ENCODE data around the gene PRKRA. TPM values are rescaled to one million over a fixed set of nuclear protein-coding genes. Genes with fewer than 3 reads are reported as not detected.

The PRKRA gene
- total RNA-seq, 6 experiments from 2014 or later, result 11.2 to 20.5 (median 14.4) TPM

- peaks cover 0 to 6% (median 0%) of the 10 kb centered on the region in 4 donors for H3K4me1 ChIP-seq
- no peak overlapping the region for H3K27ac ChIP-seq
- intact Hi-C loops (cut with DNase I), result no loop called here
- no peaks in the 10 kb centered on the region for H3K36me3 ChIP-seq
- ATAC-seq (no peak), DNase-seq (no peak)
- H3K27me3 ChIP-seq, result no peaks in the 10 kb centered on the region
- TF ChIP-seq POLR2A (IDR thresholded peaks at IDR 0.05) (no peak), CTCF (IDR thresholded peaks at IDR 0.05) (no peak)
- WGBS (ENCODE audit: insufficient coverage, low coverage, low lambda C conversion rate, missing lambda C conversion rate), result 91% methylated on average over 5 of the region's 5 CpGs
- no peak overlapping the region for H3K4me3 ChIP-seq
- no peaks in the 10 kb centered on the region for H3K9me3 ChIP-seq
These were observed 5.0 kb upstream of the PRKRA start for GRCh38 chr2:178455947-178456346.

GRCh38 chr2:178452870-178453269 lies 1.9 kb upstream of the PRKRA start:
- Histone ChIP-seq H3K4me3 (no peak overlapping the region), H3K4me1 (peaks cover 0 to 15% (median 6%) of the 10 kb centered on the region in 4 donors), H3K9me3 (no peaks in the 10 kb centered on the region), H3K27me3 (no peaks in the 10 kb centered on the region), H3K36me3 (peaks cover 0 to 6% (median 1%) of the 10 kb centered on the region in 4 donors), H3K27ac (no peak overlapping the region)
- intact Hi-C loops (cut with DNase I), result no loop called here
- TF ChIP-seq POLR2A (IDR thresholded peaks at IDR 0.05) (no peak), CTCF (IDR thresholded peaks at IDR 0.05) (no peak)
- DNase-seq, result no peak
- 82% methylated on average over 5 of the region's 5 CpGs for WGBS (ENCODE audit: insufficient coverage, low coverage, low lambda C conversion rate, missing lambda C conversion rate)
- ATAC-seq, result no peak

GRCh38 chr2:178452334-178452733 lies 1.4 kb upstream of the PRKRA start:
- ATAC-seq (no peak), DNase-seq (no peak)
- H3K27me3 ChIP-seq, result no peaks in the 10 kb centered on the region
- no peak for TF ChIP-seq CTCF (IDR thresholded peaks at IDR 0.05)
- TF ChIP-seq POLR2A (IDR thresholded peaks at IDR 0.05), result no peak
- no peak overlapping the region for H3K4me3 ChIP-seq
- no peak overlapping the region for H3K27ac ChIP-seq
- peaks cover 0 to 16% (median 6%) of the 10 kb centered on the region in 4 donors for H3K4me1 ChIP-seq
- H3K9me3 ChIP-seq, result no peaks in the 10 kb centered on the region
- H3K36me3 ChIP-seq, result peaks cover 0 to 11% (median 5%) of the 10 kb centered on the region in 4 donors
- 83% methylated on average over 2 of the region's 2 CpGs for WGBS (ENCODE audit: insufficient coverage, low coverage, low lambda C conversion rate, missing lambda C conversion rate)
- intact Hi-C loops (cut with DNase I), result no loop called here

GRCh38 chr2:178450524-178450773 lies 526 bp downstream of the PRKRA start:
- ATAC-seq (no peak), DNase-seq (no peak)
- peaks cover 0 to 28% (median 12%) of the 10 kb centered on the region in 4 donors for H3K36me3 ChIP-seq
- peaks cover 0 to 16% (median 6%) of the 10 kb centered on the region in 4 donors for H3K4me1 ChIP-seq
- peak overlapping the region; percentile 92 to 98 (median 93) for H3K27ac ChIP-seq
- intact Hi-C loops (cut with DNase I), result no loop called here
- peak overlapping the region; percentile 72 to 88 (median 88) for H3K4me3 ChIP-seq
- 0% methylated on average over 8 of the region's 25 CpGs for WGBS (ENCODE audit: insufficient coverage, low coverage, low lambda C conversion rate, missing lambda C conversion rate)
- TF ChIP-seq POLR2A (IDR thresholded peaks at IDR 0.05) (no peak), CTCF (IDR thresholded peaks at IDR 0.05) (no peak)
- H3K27me3 ChIP-seq, result no peaks in the 10 kb centered on the region
- H3K9me3 ChIP-seq, result no peaks in the 10 kb centered on the region
